GM12875 (cell line): Measurements from ENCODE around the gene SLC5A1.

Experiments used
- H3K4me3 ChIP-seq: one replicate; pipeline ENCODE4 v1.5.1; 2011; ENCODE audit warnings: low read depth, low read length, control low read depth
- TF ChIP-seq, protein P1 (sequence below): IDR thresholded peaks from 2 replicates; pipeline ENCODE4 v1.5.1; 2011; ENCODE audit warnings: low read depth, mild to moderate bottlenecking, control low read depth, inconsistent platforms, low read length, moderate library complexity, borderline replicate concordance; ENCODE audit not compliant: insufficient read depth

SLC5A1 gene

DNA sequence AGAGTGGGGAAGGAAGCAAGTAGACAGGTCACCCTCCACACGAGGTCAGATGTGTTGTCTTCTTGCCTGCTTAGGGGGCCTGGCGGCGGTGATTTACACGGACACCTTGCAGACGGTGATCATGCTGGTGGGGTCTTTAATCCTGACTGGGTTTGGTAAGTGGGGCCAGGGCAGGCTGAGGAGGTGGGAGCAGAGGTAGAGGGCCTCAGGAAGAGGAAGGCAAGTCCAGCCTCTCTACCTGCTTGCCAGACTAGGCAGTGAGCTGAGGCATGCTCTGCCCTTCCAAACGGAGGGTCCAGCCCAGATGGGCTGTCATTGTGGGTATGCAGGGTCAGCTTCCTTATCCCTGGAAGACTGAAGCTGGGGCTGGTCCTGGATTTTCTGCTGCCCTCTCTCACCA is 39.9 kb downstream of the SLC5A1 start:
- TF ChIP-seq, protein P1, sequence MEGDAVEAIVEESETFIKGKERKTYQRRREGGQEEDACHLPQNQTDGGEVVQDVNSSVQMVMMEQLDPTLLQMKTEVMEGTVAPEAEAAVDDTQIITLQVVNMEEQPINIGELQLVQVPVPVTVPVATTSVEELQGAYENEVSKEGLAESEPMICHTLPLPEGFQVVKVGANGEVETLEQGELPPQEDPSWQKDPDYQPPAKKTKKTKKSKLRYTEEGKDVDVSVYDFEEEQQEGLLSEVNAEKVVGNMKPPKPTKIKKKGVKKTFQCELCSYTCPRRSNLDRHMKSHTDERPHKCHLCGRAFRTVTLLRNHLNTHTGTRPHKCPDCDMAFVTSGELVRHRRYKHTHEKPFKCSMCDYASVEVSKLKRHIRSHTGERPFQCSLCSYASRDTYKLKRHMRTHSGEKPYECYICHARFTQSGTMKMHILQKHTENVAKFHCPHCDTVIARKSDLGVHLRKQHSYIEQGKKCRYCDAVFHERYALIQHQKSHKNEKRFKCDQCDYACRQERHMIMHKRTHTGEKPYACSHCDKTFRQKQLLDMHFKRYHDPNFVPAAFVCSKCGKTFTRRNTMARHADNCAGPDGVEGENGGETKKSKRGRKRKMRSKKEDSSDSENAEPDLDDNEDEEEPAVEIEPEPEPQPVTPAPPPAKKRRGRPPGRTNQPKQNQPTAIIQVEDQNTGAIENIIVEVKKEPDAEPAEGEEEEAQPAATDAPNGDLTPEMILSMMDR = no peak
- H3K4me3 ChIP-seq = no peak overlapping the region

GRCh38 chr22:32083814-32084213 is 40.8 kb downstream of the SLC5A1 start:
- TF ChIP-seq, protein P1 = no peak
- H3K4me3 ChIP-seq = no peak overlapping the region

- TF ChIP-seq, protein P1 = no peak
Measured at GRCh38 chr22:32088084-32088483, 45.0 kb downstream of the SLC5A1 start.

GRCh38 chr22:32097018-32097417 is 54.0 kb downstream of the SLC5A1 start:
- no peak overlapping the region for H3K4me3 ChIP-seq
- TF ChIP-seq, protein P1 = no peak

More at GRCh38 chr22:32088084-32088483, 45.0 kb downstream of the SLC5A1 start:
- no peak overlapping the region for H3K4me3 ChIP-seq

DNA sequence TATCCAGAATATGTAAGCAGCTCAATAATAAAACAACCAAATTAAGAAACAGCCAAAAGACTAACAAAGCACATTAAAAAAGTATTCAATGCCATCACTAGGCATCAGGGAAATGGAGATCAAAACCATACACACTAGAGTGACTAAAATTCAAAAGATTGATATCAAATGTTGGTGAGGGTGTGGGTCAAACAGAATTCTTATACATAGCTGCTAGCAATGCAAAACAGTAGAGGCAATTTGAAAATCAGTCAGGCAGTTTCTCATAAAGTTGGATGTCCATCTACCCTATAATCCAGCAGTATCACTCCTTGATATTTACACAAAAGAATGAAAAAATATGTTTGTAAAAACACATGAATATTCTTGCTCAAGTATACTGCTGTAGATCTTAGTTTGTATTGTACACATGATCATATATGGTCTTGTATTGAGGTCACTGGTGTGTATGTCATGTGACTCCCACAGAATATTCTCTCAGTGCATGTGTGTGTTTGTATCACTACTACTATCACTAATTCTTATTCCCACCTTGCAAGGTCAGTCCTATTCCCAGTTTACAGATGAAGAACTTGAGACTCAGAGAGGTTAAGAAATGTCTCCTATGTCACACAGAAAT is 54.9 kb downstream of the SLC5A1 start:
- TF ChIP-seq, protein P1 = no peak
- no peak overlapping the region for H3K4me3 ChIP-seq

GRCh38 chr22:32100711-32101110 is 57.6 kb downstream of the SLC5A1 start:
- H3K4me3 ChIP-seq = no peak overlapping the region
- TF ChIP-seq, protein P1 = no peak

- no peak overlapping the region for H3K4me3 ChIP-seq
- TF ChIP-seq, protein P1 = no peak
Measured at GRCh38 chr22:32103658-32104315, 60.7 kb downstream of the SLC5A1 start.
